Measurements from ENCODE around the gene MORN3.
"Not testable (repeated sequence)": the region's sequence is repeated elsewhere in the genome, so short reads cannot be mapped to it uniquely, and the experiment has no call there.

GRCh38 chr12:121697861-121698260 lies 28.4 kb upstream of the MORN3 start:
- not testable (repeated sequence) for TF ChIP-seq POLR2A, CTCF (IDR thresholded peaks at IDR 0.05)
